ENCODE measurements around the gene LHX3. TPM values are rescaled to one million over a fixed set of nuclear protein-coding genes. Genes with fewer than 3 reads are reported as not detected.

LHX3 gene
- total and polyA plus RNA-seq, 2 of the 8 experiments (the other 6 are each of a cell fraction or from before 2014, with no cell fraction given): 0.02 TPM; not detected in 1

- H4K5ac ChIP-seq (ENCODE audit: insufficient read length, low read depth, low read length): no peak overlapping the region
- H3K18ac ChIP-seq (ENCODE audit: extremely low read depth, low read length): no peak overlapping the region
- CTCF ChIA-PET (ENCODE audit: partially characterized antibody): interaction anchor here (0.9 to 1.3 kb wide), 3 partner anchors 13 to 15 kb away, joined by 3 to 11 read pairs (median 7); no protein-coding TSS in a partner anchor
- H4K20me1 ChIP-seq (replicated peaks in 1 of 2; ENCODE audit: control insufficient read depth in 1 of 2, insufficient read depth in 2 of 2, low read length in 2 of 2): peaks cover 9 to 23% of the 10 kb centered on the region in 2 experiments
- no peak overlapping the region for H3K23ac ChIP-seq (ENCODE audit: insufficient read length)
- H3K27ac ChIP-seq (ENCODE audit: low read depth, low read length): no peak overlapping the region
- H2BK12ac ChIP-seq (ENCODE audit: low read depth, low read length): no peak overlapping the region
- no peak overlapping the region for H4K8ac ChIP-seq (ENCODE audit: extremely low read depth, insufficient read depth, low read length)
- no peak overlapping the region for H2BK120ac ChIP-seq (replicated peaks; ENCODE audit: low read depth, low read length)
- POLR2A ChIA-PET (ENCODE audit: partially characterized antibody): interaction anchor here (1.4 kb wide), 1 partner anchor 32 kb away, joined by 4 read pairs; no protein-coding TSS in a partner anchor
- H2AK5ac ChIP-seq (ENCODE audit: low read depth, low read length): no peak overlapping the region
- H3K14ac ChIP-seq (ENCODE audit: insufficient read length): no peak overlapping the region
- no peak overlapping the region for H2BK20ac ChIP-seq (ENCODE audit: low read length)
- FAIRE-seq (no peak), DNase-seq (ENCODE audit: low read depth in 1 of 2, low spot score in 2 of 2) (no peak)
- H3K4ac ChIP-seq (replicated peaks; ENCODE audit: insufficient read length, low read depth, low read length): no peak overlapping the region
- no peak overlapping the region for H4K91ac ChIP-seq (replicated peaks; ENCODE audit: insufficient read length, low read length)
- no peak overlapping the region for H3K9ac ChIP-seq (replicated peaks in 1 of 4; ENCODE audit: extremely low read depth in 1 of 4, low read depth in 3 of 4, low read length in 3 of 4)
- H3K56ac ChIP-seq (replicated peaks; ENCODE audit: insufficient read length, low read depth, low read length): no peak overlapping the region
- 96% methylated on average over 12 of the region's 15 CpGs; no CpG with 5 or more reads in 1 of the 2 experiments for WGBS, 2 experiments (ENCODE audit: extremely low coverage in 1 of 2, insufficient coverage in 1 of 2, insufficient read length in 1 of 2, insufficient replicate concordance in 2 of 2, low coverage in 1 of 2, low lambda C conversion rate in 2 of 2, missing lambda C conversion rate in 1 of 2)
- no peaks in the 10 kb centered on the region for H3K23me2 ChIP-seq (ENCODE audit: low read depth, low read length)
- peaks cover 0 to 2% (median 0%) of the 10 kb centered on the region in 4 experiments; a peak in 2 of 7 replicates for H3K4me1 ChIP-seq (replicated peaks in 1 of 4; ENCODE audit: control insufficient read depth in 3 of 4, insufficient read depth in 4 of 4, low read length in 3 of 4)
- no peak overlapping the region for H2BK15ac ChIP-seq (ENCODE audit: low read length)
- no peaks in the 10 kb centered on the region for H3K79me2 ChIP-seq (ENCODE audit: control insufficient read depth in 1 of 2, insufficient read depth in 2 of 2, low read length in 2 of 2)
- no peak overlapping the region for H3K4me3 ChIP-seq (ENCODE audit: extremely low read depth in 1 of 4, insufficient read depth in 2 of 4, low read depth in 3 of 4, low read length in 4 of 4)
- H3K79me1 ChIP-seq (ENCODE audit: low read depth, low read length): no peaks in the 10 kb centered on the region; the same call in 1 of the 2 replicates
- H2AFZ ChIP-seq (ENCODE audit: low read length): no peak overlapping the region
- peaks cover 2 to 23% (median 15%) of the 10 kb centered on the region in 4 experiments; a peak in 7 of 8 replicates for H3K36me3 ChIP-seq (ENCODE audit: control insufficient read depth in 2 of 4, insufficient read depth in 4 of 4, low read length in 3 of 4)
- peaks cover 0 to 4% of the 10 kb centered on the region in 2 experiments; a peak in 1 of 4 replicates for H3K9me3 ChIP-seq (ENCODE audit: insufficient read depth in 2 of 2, low read depth in 1 of 2, low read length in 1 of 2)
- no peak overlapping the region for H2BK5ac ChIP-seq (ENCODE audit: low read depth, low read length)
- H3K4me2 ChIP-seq (ENCODE audit: insufficient read depth in 1 of 2, low read depth in 2 of 2, low read length in 2 of 2): no peak overlapping the region
- H3K27me3 ChIP-seq (replicated peaks in 1 of 4; ENCODE audit: control insufficient read depth in 3 of 4, extremely low read depth in 1 of 4, insufficient read depth in 3 of 4, low read length in 3 of 4): peaks cover 0 to 2% (median 2%) of the 10 kb centered on the region in 4 experiments; a peak in 4 of 7 replicates
- TF ChIP-seq RFX5 (IDR thresholded peaks at IDR 0.05; ENCODE audit: borderline replicate concordance, low read depth, low read length) (no peak), CEBPB (IDR thresholded peaks at IDR 0.05; ENCODE audit: low read depth, low read length) (no peak), RAD21 (IDR thresholded peaks at IDR 0.05 in 1 of 2, conservative IDR thresholded peaks at IDR 0.05 in 1 of 2; ENCODE audit: low read depth in 2 of 2, low read length in 2 of 2) (no peak), KDM1A (IDR thresholded peaks at IDR 0.05; ENCODE audit: borderline replicate concordance, low read length) (no peak), SIX5 (IDR thresholded peaks at IDR 0.05; ENCODE audit: low read depth, low read length) (no peak), CBX5 (IDR thresholded peaks at IDR 0.05; ENCODE audit: low read depth, low read length) (no peak), TBP (IDR thresholded peaks at IDR 0.05; ENCODE audit: low read depth, low read length) (no peak), YY1 (IDR thresholded peaks at IDR 0.05; ENCODE audit: low read depth, low read length) (no peak), NANOG (IDR thresholded peaks at IDR 0.05; ENCODE audit: insufficient read depth, low read depth, low read length, poor library complexity, severe bottlenecking) (no peak), KDM5A (IDR thresholded peaks at IDR 0.05; ENCODE audit: low read length) (no peak), PHF8 (conservative IDR thresholded peaks at IDR 0.05; ENCODE audit: low read depth, low read length) (no peak), RBBP5 (IDR thresholded peaks at IDR 0.05; ENCODE audit: borderline replicate concordance, low read depth, low read length) (no peak), KDM4A (IDR thresholded peaks at IDR 0.05; ENCODE audit: low read depth, low read length, severe bottlenecking) (no peak)
Measured at GRCh38 chr9:136211006-136211405, 6.1 kb upstream of the LHX3 start.

All from H1 (cell line).